CD4-positive, alpha-beta T cell treated with Interleukin-6 for 4 hours (primary cell): ENCODE data around the gene DES.
A peak's percentile ranks its signal among the peaks of the same experiment; 100 is the strongest.

Experiments
- DNase-seq: peaks from one replicate; pipeline ENCODE4 v3.0.0-alpha.2; 2020; ENCODE audit warnings: mixed read lengths

DES gene

DNA sequence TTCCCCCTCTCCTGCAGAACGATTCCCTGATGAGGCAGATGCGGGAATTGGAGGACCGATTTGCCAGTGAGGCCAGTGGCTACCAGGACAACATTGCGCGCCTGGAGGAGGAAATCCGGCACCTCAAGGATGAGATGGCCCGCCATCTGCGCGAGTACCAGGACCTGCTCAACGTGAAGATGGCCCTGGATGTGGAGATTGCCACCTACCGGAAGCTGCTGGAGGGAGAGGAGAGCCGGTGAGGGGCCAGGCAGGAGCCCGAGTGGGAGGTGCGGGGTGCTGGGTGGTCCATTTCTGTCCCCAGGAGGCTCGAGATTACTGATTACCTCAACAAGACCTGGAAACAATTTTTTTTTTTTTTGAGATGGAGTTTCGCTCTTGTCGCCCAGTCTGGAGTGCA is 3.1 kb downstream of the DES start:
- no peak for DNase-seq

GRCh38 chr2:219422952-219423534 is 4.9 kb downstream of the DES start:
- DNase-seq = no peak

GRCh38 chr2:219423652-219424377 is 5.6 kb downstream of the DES start:
- no peak for DNase-seq

- DNase-seq = no peak
Observed at GRCh38 chr2:219425238-219426067, 7.3 kb downstream of the DES start.

GRCh38 chr2:219426068-219426443 is 7.9 kb downstream of the DES start:
- DNase-seq = no peak

- DNase-seq = no peak
Observed at GRCh38 chr2:219426534-219427136, 8.5 kb downstream of the DES start.

- DNase-seq = no peak
Observed at GRCh38 chr2:219428469-219428868, 10.3 kb downstream of the DES start.

DNA sequence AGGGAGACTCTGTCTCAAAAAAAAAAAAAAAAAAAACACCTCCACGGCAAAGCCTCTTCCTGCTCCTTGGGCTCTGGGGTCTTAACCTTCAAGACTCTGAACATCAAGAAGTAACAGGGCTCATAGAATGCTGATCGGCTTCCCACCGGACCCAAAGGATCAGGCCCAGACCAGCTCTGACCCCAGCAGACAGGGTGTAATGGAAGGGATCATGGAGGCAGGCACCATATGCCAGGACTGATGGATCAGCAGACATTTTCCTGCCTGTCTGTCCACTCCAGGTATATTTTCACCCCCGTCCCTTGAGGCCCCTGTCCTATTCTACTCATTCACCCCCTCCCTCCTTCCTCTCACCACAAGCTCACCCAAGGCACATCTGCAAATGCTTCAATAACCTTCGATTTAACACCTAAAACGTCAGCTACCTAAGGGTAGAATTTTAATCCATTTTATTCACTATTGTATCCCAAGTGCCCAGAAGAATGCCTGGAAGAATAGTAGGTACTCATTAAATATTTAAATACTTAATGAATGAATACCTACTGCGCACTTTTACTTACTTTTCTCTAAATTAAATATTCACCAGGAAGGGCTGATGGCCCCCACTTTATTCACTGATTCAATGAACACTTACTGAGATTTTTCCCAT is 11.9 kb downstream of the DES start:
- DNase-seq = no peak

DNA sequence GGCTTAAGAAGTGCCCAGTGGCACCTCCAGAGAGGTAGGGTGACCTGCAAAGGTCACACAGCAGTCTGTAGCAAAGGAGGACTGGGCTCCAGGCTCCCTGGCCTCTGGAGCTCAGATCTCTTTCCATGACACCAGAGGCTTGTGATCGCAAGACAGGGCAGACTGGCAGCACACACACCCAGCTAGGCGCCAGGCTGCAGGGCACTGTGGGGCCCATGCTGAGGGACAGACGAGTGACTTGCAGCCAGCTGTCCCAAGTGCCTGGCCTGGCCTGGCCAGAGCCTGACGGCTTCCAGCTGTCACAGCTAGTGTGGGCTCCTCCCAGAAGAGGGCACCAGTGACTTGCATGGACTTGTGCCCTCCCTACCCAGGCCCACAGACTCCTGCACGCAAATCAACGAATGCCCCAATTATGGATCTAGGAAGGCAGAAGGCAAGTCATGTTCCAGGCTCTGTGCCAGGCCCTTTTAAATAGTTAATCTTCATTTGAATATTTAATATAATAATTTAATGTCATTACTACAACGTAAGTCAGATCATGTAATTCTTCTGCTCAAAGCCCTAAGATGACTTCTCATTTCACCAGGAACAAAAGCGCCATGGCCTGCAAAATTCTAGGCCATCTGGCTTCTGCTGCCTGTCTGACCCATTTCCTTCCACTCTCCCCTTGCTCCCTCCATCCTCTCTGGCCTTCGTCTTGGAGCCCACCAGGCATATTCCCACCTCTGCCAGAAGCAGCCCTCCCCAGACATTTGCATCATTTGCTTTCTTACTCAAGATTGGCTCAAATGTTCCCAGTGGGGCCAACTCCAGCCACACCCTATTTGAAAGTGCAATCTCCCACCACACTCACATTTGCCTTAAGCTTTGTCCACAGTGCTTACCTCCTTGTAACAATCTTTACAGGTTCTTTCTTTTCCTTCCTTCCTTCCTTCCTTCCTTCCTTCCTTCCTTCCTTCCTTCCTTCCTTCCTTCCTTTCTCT is 12.7 kb downstream of the DES start:
- DNase-seq = peak; percentile 29

DNA sequence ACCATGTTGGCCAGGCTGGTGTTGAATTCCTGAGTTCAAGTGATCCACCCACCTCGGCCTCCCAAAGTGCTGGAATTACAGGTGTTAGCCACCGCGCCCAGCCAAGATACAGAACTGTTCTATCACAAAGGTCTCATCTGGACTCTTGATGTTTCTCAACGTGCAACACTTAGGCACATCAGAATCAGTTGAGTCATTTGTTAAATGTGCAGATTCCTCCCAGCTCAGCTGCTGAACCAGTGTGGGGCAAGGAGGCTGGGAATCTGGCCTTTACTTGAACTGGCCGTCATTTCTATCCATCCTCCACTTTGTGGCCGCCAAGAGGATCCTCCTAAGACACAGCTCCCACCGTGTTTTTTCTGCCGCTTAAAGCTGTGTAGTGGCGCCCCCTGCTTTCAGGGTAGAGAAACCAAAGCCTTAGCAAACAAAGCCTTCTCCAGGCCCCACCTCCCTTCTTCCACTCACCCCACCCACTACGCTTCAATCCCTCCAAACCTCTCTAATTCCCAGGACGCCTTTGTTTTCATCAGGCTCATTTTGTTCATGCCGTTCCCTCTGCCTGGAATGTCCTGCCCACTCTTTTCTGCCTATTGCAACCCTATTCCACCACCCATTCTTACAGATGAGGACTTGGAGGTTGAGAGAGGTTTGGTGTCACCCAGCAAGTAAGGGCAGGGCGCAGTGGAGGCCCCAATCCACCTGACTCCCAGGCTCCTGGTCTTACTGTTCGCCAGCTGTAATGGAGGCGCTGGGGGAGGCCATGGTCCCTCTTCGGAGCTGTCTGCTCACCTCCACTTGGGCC is 15.7 kb downstream of the DES start:
- peak; percentile 34 for DNase-seq

DNA sequence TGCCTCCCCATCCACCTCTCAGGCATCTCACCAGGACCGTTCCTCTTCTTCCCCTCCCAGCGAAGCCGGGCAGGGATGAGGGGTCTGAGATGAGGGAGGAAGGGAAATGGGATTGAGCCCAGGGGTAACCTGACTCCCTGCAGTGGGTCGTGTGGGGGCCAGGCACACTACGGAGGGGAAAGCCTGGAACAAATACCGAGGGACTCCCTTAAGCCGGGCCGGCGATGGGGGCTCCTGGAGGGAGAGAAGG is 16.2 kb downstream of the DES start:
- DNase-seq = no peak

DNA sequence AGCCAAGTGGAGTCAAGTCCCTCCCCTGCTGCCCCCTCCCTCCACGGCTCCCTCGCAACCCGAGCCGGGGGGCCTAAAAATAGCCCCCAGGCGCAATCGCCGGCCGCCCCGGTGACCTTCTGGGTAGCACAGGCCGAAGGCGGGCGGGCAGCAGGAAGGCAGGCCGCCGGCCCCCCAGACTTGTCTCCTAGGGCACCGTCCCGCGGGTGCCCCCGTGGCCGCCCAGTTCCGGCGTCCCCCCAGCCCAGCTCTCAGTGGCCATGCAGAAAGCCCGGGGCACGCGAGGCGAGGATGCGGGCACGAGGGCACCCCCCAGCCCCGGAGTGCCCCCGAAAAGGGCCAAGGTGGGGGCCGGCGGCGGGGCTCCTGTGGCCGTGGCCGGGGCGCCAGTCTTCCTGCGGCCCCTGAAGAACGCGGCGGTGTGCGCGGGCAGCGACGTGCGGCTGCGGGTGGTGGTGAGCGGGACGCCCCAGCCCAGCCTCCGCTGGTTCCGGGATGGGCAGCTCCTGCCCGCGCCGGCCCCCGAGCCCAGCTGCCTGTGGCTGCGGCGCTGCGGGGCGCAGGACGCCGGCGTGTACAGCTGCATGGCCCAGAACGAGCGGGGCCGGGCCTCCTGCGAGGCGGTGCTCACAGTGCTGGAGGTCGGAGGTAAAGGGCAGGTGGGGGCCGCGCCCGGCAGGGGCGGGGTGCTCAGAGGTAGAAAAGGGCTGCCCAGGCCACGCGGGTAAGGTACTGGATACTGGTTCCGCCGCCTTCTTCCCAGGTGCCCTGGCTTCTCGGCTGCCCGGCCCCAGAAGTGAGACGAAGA is 16.7 kb downstream of the DES start, which contains the start of gene SPEG:
Gene SPEG (plus strand): TSS at position 126 of the 808 bp plus-strand sequence. CDS start 135 bp downstream, at position 261.
- no peak for DNase-seq

- DNase-seq = no peak
Observed at GRCh38 chr2:219435701-219436100, 17.5 kb downstream of the DES start.

- DNase-seq = no peak
Observed at GRCh38 chr2:219436491-219436890, 18.3 kb downstream of the DES start.

- DNase-seq = no peak
Observed at GRCh38 chr2:219437141-219437540, 19.0 kb downstream of the DES start.

- DNase-seq = no peak
Observed at GRCh38 chr2:219437690-219438206, 19.6 kb downstream of the DES start.

GRCh38 chr2:219438453-219438852 is 20.3 kb downstream of the DES start:
- DNase-seq = no peak

GRCh38 chr2:219439506-219439905 is 21.3 kb downstream of the DES start:
- DNase-seq = no peak

- DNase-seq = no peak
Observed at GRCh38 chr2:219440388-219441256, 22.4 kb downstream of the DES start.
